HG02759 (cell line): ENCODE measurements around the gene LSM11.

Source experiments
- ATAC-seq: cut with Tn5 transposase; IDR thresholded peaks from one replicate; pipeline ENCODE4 v1.9.1; 2021; ENCODE audit warnings: mild to moderate bottlenecking, moderate library complexity; ENCODE audit not compliant: unreplicated experiment

The LSM11 gene

DNA sequence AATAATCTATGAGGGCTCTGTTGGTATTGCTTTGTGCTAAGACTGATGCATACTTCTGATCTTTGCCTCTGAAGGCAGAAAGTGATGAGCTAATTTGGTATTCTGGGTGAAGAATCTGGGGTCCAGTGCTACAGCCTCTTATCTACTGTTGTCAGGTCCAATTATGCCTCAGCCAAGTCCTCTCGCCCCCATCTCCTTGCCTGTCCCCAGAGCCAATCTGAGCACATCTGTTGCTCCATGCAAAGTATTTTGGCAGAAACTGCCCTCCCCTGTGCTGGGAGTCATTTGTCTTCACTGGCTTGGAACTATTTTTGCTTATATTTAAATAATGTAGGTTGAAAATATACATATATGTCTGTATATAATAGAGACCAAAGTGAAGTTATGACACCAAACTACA is 23.4 kb downstream of the LSM11 start:
- ATAC-seq = no peak

DNA sequence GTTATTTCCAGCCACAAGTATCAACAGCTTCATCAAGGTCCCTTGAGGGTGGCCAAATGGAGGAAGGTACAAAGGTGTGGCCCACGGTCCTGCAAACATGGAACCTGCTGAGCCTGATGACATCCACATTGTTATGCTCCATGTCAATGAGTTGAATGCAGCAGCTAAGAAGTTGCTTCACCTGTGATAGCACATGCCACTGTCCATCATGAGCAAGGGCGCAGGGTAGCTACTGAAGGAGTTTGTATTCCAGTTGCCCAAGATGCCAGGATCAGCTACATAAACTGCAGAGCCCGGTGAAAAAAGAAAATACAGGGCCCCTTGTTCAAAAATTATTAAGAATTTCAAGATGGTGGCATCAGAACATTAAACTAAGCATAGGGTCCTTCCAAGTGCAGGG is 24.2 kb downstream of the LSM11 start:
- ATAC-seq = no peak

DNA sequence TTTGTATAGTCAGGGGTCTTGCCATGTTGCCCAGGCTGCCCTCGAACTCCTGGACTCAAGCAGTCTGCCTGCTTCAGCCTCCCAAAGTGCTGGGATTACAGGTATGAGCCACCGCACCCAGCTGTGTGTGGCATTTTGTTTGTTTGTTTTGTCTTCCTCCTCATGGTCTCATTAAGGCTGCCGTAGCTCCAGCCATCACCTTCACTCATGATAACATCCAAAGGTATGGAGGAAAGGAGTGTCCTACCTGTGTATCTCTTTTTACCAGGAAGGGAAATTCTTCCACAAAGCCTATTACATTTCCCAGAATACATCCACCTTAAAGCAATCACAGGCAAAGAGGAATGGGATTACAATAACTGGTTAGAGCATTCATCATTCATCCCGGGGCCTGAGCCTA is 27.2 kb downstream of the LSM11 start:
- no peak for ATAC-seq

GRCh38 chr5:157772127-157772526 is 28.6 kb downstream of the LSM11 start:
- no peak for ATAC-seq

GRCh38 chr5:157778121-157778805 is 34.8 kb downstream of the LSM11 start:
- ATAC-seq = no peak

- ATAC-seq = no peak
Measured at GRCh38 chr5:157779221-157779620, 35.7 kb downstream of the LSM11 start.

DNA sequence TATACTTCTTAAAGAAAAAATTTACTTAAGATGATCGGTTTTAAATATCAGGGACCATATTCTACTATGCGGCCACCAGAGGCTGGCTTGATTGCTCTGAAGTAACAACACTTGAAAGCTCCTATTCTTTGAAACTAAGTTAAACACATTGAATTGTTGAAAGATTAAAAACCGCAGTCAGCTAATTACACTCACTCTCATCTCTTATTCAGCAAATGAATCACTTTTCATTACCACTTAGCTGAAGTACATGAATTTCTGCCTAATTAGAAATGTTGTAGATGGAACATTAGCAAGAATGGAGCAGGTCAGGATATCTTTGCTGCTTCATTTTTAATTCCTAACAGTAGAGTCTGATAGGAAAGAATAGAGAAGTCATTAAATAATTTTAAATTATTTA is 42.3 kb downstream of the LSM11 start:
- ATAC-seq = no peak

- no peak for ATAC-seq
Measured at GRCh38 chr5:157793301-157793700, 49.8 kb downstream of the LSM11 start.

- ATAC-seq = no peak
Measured at GRCh38 chr5:157799578-157799977, 56.1 kb downstream of the LSM11 start.

- ATAC-seq = no peak
Measured at GRCh38 chr5:157800137-157800536, 56.6 kb downstream of the LSM11 start.

- ATAC-seq = no peak
Measured at GRCh38 chr5:157802736-157803135, 59.2 kb downstream of the LSM11 start.

DNA sequence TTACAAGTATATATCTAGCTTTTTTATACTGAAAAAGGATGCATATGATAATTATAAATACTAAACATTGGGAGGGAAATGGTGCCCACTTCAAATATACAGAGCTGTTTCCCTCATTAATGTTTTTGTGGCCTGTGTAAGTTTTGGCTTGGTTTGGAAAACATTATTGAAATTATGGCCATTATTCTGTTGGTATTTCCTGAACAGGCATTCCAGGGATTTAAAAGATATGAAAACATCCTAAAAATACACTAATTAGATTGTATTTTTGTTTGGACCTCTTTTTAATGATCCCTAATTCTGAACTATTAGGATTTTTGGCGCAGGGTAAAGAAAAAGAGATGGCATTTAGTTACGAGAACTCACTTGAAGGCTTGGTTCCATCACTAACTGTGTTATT is 64.5 kb downstream of the LSM11 start:
- ATAC-seq = no peak
